ENCODE measurements around the gene CCNL1.

CCNL1 gene

DNA sequence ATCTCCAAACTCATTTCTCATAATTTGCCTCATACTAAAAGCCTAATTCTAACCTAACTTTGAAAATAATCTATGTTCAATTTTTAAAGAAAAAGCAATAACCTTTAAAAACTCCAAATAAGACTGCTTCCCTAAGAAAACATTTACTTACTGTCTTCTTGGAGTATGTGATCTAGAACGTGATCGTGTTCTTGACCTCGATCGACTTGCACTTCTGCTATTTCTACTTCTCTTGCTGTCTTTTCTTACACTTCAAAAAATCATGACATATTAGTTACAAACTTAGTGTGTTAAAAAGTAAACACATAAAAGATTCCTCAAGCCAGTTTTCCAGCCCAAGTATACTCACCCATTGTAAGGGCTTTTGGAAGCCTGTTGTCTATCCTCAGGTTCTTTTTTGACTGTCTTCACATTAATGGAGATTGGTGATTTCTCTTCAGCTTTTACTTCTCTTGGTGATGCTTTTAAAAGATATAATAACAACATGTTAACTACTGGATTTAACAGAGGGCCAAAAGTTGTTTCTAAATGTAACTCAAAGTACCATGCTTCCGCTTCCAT is 10.7 kb downstream of the CCNL1 start:
- no peak overlapping the region for H3K4me3 ChIP-seq
- H3K27ac ChIP-seq: no peak overlapping the region

- no peak overlapping the region for H3K4me3 ChIP-seq
- no peak overlapping the region for H3K27ac ChIP-seq
Observed at GRCh38 chr3:157148196-157148889, 11.6 kb downstream of the CCNL1 start.

GRCh38 chr3:157147099-157147803 is 12.7 kb downstream of the CCNL1 start:
- Histone ChIP-seq H3K27ac (no peak overlapping the region), H3K4me3 (no peak overlapping the region)

DNA sequence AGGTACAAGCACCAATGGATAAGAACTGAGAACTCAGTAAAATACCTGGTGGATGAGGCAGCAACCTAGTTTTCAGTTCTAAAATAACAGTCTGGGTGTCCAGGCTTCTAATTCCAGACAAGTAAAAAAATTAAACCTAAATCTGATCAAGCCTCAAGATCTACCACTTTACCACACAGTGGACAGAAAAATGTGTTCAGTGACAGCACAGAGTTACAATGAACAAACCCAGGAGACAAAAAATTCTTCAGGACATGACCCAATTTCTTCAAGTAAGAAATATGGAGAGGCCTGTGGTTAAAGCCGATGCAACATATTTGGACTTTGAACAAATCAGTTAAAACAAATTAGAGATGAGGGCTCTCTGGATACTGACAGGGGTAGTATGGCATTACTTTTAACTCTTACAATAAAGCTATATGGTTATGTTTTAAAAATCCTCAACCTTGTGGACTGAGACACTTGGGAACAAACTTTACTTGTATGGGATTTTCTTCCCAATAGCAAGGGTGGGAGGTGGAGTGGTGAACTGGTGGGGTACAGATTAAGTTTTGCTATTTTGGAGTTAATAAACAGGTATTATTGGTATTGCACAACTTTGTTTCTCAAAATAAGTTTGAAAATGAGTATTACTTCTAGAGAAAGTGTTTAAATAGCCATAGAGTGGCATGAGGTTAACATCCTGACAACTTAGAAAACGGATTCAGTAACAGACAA is 14.2 kb downstream of the CCNL1 start:
- Histone ChIP-seq H3K4me3 (no peak overlapping the region), H3K27ac (no peak overlapping the region)

DNA sequence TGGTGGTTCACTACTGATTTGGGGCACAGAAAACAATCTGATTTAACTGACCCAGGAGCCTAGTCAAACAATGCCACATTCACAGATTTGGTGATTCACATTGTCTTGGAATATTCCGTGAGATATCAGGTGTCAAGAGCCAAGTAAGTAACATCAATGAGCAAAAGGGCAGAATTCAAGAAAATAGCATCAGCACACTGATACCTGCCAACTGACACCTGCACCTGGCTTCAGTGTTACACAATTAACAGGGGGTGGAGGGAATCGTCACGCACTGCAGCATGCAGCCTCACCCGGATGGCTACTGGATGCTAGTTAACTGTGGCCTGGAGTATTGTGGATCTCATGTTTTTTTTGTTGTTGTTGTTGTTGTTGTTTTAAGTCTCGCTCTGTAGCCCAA is 17.6 kb downstream of the CCNL1 start:
- no peak overlapping the region for H3K4me3 ChIP-seq
- no peak overlapping the region for H3K27ac ChIP-seq

DNA sequence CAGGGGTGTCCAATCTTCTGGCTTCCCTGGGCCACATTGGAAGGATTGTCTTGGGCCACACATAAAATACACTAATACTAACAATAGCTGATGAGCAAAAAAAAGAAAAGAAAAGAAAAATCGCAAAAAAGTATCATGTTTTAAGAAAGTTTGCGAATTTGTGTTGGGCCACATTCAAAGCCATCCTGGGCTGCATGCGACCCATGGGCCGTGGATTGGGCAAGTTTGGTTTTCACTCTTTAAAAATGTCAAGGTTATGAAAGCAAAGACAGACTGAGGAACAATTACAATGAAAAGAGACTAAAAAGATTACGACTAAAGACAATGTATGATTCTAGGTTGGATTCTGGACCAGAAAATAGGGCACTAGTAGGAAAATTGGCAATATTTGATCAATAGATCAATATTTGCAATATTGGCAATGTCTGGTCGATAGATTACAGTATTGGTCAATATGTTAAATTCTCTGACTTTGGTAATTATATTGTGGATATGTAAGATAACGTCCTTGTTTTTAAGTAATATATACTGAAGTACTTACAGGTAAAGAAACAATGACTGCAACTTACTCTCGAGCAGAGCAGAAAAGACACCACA is 19.9 kb downstream of the CCNL1 start:
- Histone ChIP-seq H3K4me3 (no peak overlapping the region), H3K27ac (no peak overlapping the region)

- H3K27ac ChIP-seq: peak overlapping the region in 4 of 21 experiments; percentile 5 to 32 (median 26)
- no peak overlapping the region for H3K4me3 ChIP-seq
Observed at GRCh38 chr3:157136647-157137387, 23.1 kb downstream of the CCNL1 start.

GRCh38 chr3:157135671-157136396 is 24.1 kb downstream of the CCNL1 start:
- H3K27ac ChIP-seq: no peak overlapping the region

GRCh38 chr3:157134620-157135191 is 25.2 kb downstream of the CCNL1 start:
- H3K4me3 ChIP-seq: no peak overlapping the region
- H3K27ac ChIP-seq: peak overlapping the region in 2 of 21 experiments; percentile 5 to 37

More at GRCh38 chr3:157135671-157136396, 24.1 kb downstream of the CCNL1 start:
- no peak overlapping the region for H3K4me3 ChIP-seq

GRCh38 chr3:157133434-157134320 is 26.3 kb downstream of the CCNL1 start:
- H3K27ac ChIP-seq: peak overlapping the region in 2 of 21 experiments; percentile 8 to 37
- H3K4me3 ChIP-seq: no peak overlapping the region

- Histone ChIP-seq H3K27ac (peak overlapping the region in 2 of 21 experiments; percentile 8 to 85), H3K4me3 (no peak overlapping the region)
Observed at GRCh38 chr3:157132936-157133335, 27.0 kb downstream of the CCNL1 start.

- peak overlapping the region in 2 of 21 experiments; percentile 8 to 85 for H3K27ac ChIP-seq
- no peak overlapping the region for H3K4me3 ChIP-seq
Observed at GRCh38 chr3:157132341-157132740, 27.6 kb downstream of the CCNL1 start.

- no peak overlapping the region for H3K4me3 ChIP-seq
- H3K27ac ChIP-seq: peak overlapping the region in 12 of 21 experiments; percentile 26 to 93 (median 86)
Observed at GRCh38 chr3:157131861-157132260, 28.1 kb downstream of the CCNL1 start.

GRCh38 chr3:157130467-157131251 is 29.3 kb downstream of the CCNL1 start:
- no peak overlapping the region for H3K4me3 ChIP-seq
- peak overlapping the region; percentile 16 to 93 (median 83) for H3K27ac ChIP-seq

GRCh38 chr3:157129803-157130466 is 30.0 kb downstream of the CCNL1 start:
- peak overlapping the region in 20 of 21 experiments; percentile 61 to 93 (median 84) for H3K27ac ChIP-seq
- no peak overlapping the region for H3K4me3 ChIP-seq

Measured in skin epidermis (tissue), 12 donors.